BLaER1 (cell line): Measurements from ENCODE around the gene SMYD3.

Experiments
- H3K27ac ChIP-seq: shearing (Covaris generic); formaldehyde crosslinking; 2 replicates; pipeline ENCODE4 v1.8.1; 2022
- H3K27me3 ChIP-seq: shearing (Covaris generic); formaldehyde crosslinking; 2 replicates; pipeline ENCODE4 v1.8.1; 2022
- H3K36me3 ChIP-seq: shearing (Covaris generic); formaldehyde crosslinking; 2 replicates; pipeline ENCODE4 v1.8.1; 2022
- H3K4me1 ChIP-seq: shearing (Covaris generic); formaldehyde crosslinking; 2 replicates; pipeline ENCODE4 v1.8.1; 2022
- H3K4me2 ChIP-seq: shearing (Covaris generic); formaldehyde crosslinking; 2 replicates; pipeline ENCODE4 v1.8.1; 2022
- H3K4me3 ChIP-seq: shearing (Covaris generic); formaldehyde crosslinking; 2 replicates; pipeline ENCODE4 v1.8.1; 2022
- H3K9ac ChIP-seq: shearing (Covaris generic); formaldehyde crosslinking; 2 replicates; pipeline ENCODE4 v1.8.1; 2022
- H3K9me3 ChIP-seq: shearing (Covaris generic); formaldehyde crosslinking; 2 replicates; pipeline ENCODE4 v1.8.1; 2022
- H4K20me1 ChIP-seq: shearing (Covaris generic); formaldehyde crosslinking; 2 replicates; pipeline ENCODE4 v1.8.1; 2022
- Cebpa-rat ChIP-seq: shearing (Covaris generic); IDR thresholded peaks from 2 replicates; pipeline ENCODE4 v1.8.1; 2022

The SMYD3 gene

GRCh38 chr1:246156847-246157246 is 350.2 kb downstream of the SMYD3 start:
- no peak for TF ChIP-seq Cebpa-rat
- no peaks in the 10 kb centered on the region for H4K20me1 ChIP-seq
- no peak overlapping the region for H3K4me3 ChIP-seq
- no peak overlapping the region for H3K27ac ChIP-seq
- no peak overlapping the region for H3K4me2 ChIP-seq
- H3K27me3 ChIP-seq, result no peaks in the 10 kb centered on the region
- no peaks in the 10 kb centered on the region for H3K9me3 ChIP-seq
- 0 out of 2 replicates have a peak, but pooled peaks cover 5% of the 10 kb centered on the region for H3K4me1 ChIP-seq
- H3K36me3 ChIP-seq, result 0 out of 2 replicates have a peak, but pooled peaks cover 3% of the 10 kb centered on the region
- H3K9ac ChIP-seq, result no peak overlapping the region

GRCh38 chr1:246155923-246156322 is 351.2 kb downstream of the SMYD3 start:
- TF ChIP-seq Cebpa-rat, result no peak
- Histone ChIP-seq H3K4me2 (no peak overlapping the region), H3K9me3 (no peaks in the 10 kb centered on the region), H3K4me3 (no peak overlapping the region), H3K27ac (no peak overlapping the region), H3K4me1 (0 out of 2 replicates have a peak, but pooled peaks cover 5% of the 10 kb centered on the region), H3K36me3 (0 out of 2 replicates have a peak, but pooled peaks cover 5% of the 10 kb centered on the region), H3K27me3 (no peaks in the 10 kb centered on the region), H3K9ac (no peak overlapping the region), H4K20me1 (no peaks in the 10 kb centered on the region)

GRCh38 chr1:246153796-246154212 is 353.3 kb downstream of the SMYD3 start:
- H3K27ac ChIP-seq, result no peak overlapping the region
- H3K4me1 ChIP-seq, result 0 out of 2 replicates have a peak, but pooled peaks cover 5% of the 10 kb centered on the region
- no peak overlapping the region for H3K4me3 ChIP-seq

GRCh38 chr1:246152986-246153431 is 354.1 kb downstream of the SMYD3 start:
- Histone ChIP-seq H3K27me3 (no peaks in the 10 kb centered on the region), H3K36me3 (peaks cover 14% of the 10 kb centered on the region), H4K20me1 (no peaks in the 10 kb centered on the region), H3K4me3 (no peak overlapping the region), H3K9ac (no peak overlapping the region), H3K4me2 (no peak overlapping the region), H3K9me3 (peaks cover 11% of the 10 kb centered on the region), H3K27ac (no peak overlapping the region), H3K4me1 (0 out of 2 replicates have a peak, but pooled peaks cover 5% of the 10 kb centered on the region)
- TF ChIP-seq Cebpa-rat, result no peak

More at GRCh38 chr1:246153796-246154212, 353.3 kb downstream of the SMYD3 start:
- no peak for TF ChIP-seq Cebpa-rat
- peaks cover 6% of the 10 kb centered on the region for H3K36me3 ChIP-seq
- H3K4me2 ChIP-seq, result no peak overlapping the region
- H3K9me3 ChIP-seq, result peaks cover 3% of the 10 kb centered on the region
- no peaks in the 10 kb centered on the region for H4K20me1 ChIP-seq
- no peaks in the 10 kb centered on the region for H3K27me3 ChIP-seq
- no peak overlapping the region for H3K9ac ChIP-seq

GRCh38 chr1:246151796-246152434 is 355.2 kb downstream of the SMYD3 start:
- Histone ChIP-seq H3K4me2 (no peak overlapping the region), H3K9me3 (peaks cover 20% of the 10 kb centered on the region), H3K36me3 (peaks cover 25% of the 10 kb centered on the region), H3K4me1 (no peaks in the 10 kb centered on the region), H3K27ac (no peak overlapping the region), H3K4me3 (no peak overlapping the region), H4K20me1 (no peaks in the 10 kb centered on the region), H3K9ac (no peak overlapping the region), H3K27me3 (no peaks in the 10 kb centered on the region)
- TF ChIP-seq Cebpa-rat, result no peak

GRCh38 chr1:246149543-246149942 is 357.5 kb downstream of the SMYD3 start:
- no peaks in the 10 kb centered on the region for H3K27me3 ChIP-seq
- H3K27ac ChIP-seq, result no peak overlapping the region
- peaks cover 33% of the 10 kb centered on the region for H3K36me3 ChIP-seq
- no peaks in the 10 kb centered on the region for H4K20me1 ChIP-seq
- no peak overlapping the region for H3K4me3 ChIP-seq
- no peak overlapping the region for H3K9ac ChIP-seq
- no peaks in the 10 kb centered on the region for H3K4me1 ChIP-seq
- no peak overlapping the region for H3K4me2 ChIP-seq
- H3K9me3 ChIP-seq, result peaks cover 20% of the 10 kb centered on the region
- no peak for TF ChIP-seq Cebpa-rat

GRCh38 chr1:246147524-246148461 is 359.3 kb downstream of the SMYD3 start:
- H3K9me3 ChIP-seq, result peaks cover 20% of the 10 kb centered on the region
- H3K27me3 ChIP-seq, result no peaks in the 10 kb centered on the region
- no peak overlapping the region for H3K9ac ChIP-seq
- H4K20me1 ChIP-seq, result no peaks in the 10 kb centered on the region
- H3K4me3 ChIP-seq, result no peak overlapping the region
- H3K27ac ChIP-seq, result no peak overlapping the region
- peaks cover 33% of the 10 kb centered on the region for H3K36me3 ChIP-seq
- H3K4me2 ChIP-seq, result no peak overlapping the region
- no peak for TF ChIP-seq Cebpa-rat
- H3K4me1 ChIP-seq, result 0 out of 2 replicates have a peak, but pooled peaks cover under 1% of the 10 kb centered on the region

GRCh38 chr1:246146804-246147523 is 360.1 kb downstream of the SMYD3 start:
- Histone ChIP-seq H4K20me1 (no peaks in the 10 kb centered on the region), H3K4me1 (peaks cover 5% of the 10 kb centered on the region; the same call in 1 of the 2 replicates), H3K4me2 (no peak overlapping the region), H3K27me3 (no peaks in the 10 kb centered on the region), H3K9me3 (peaks cover 20% of the 10 kb centered on the region), H3K27ac (no peak overlapping the region), H3K36me3 (peaks cover 31% of the 10 kb centered on the region), H3K9ac (no peak overlapping the region), H3K4me3 (no peak overlapping the region)
- no peak for TF ChIP-seq Cebpa-rat

GRCh38 chr1:246145900-246146299 is 361.2 kb downstream of the SMYD3 start:
- peaks cover 29% of the 10 kb centered on the region for H3K36me3 ChIP-seq
- no peak overlapping the region for H3K9ac ChIP-seq
- peaks cover 20% of the 10 kb centered on the region for H3K9me3 ChIP-seq
- H3K27ac ChIP-seq, result no peak overlapping the region
- H3K4me2 ChIP-seq, result no peak overlapping the region
- H4K20me1 ChIP-seq, result no peaks in the 10 kb centered on the region
- H3K27me3 ChIP-seq, result no peaks in the 10 kb centered on the region
- TF ChIP-seq Cebpa-rat, result no peak
- no peak overlapping the region for H3K4me3 ChIP-seq
- H3K4me1 ChIP-seq, result peaks cover 5% of the 10 kb centered on the region; the same call in 1 of the 2 replicates
